Fibroblast of skin of right quadriceps (primary cell): Measurements from ENCODE around the gene RALGPS2.

Experiments used
- DNase-seq: peaks from one replicate; pipeline ENCODE4 v3.0.0-alpha.2; 2013

The RALGPS2 gene

DNA sequence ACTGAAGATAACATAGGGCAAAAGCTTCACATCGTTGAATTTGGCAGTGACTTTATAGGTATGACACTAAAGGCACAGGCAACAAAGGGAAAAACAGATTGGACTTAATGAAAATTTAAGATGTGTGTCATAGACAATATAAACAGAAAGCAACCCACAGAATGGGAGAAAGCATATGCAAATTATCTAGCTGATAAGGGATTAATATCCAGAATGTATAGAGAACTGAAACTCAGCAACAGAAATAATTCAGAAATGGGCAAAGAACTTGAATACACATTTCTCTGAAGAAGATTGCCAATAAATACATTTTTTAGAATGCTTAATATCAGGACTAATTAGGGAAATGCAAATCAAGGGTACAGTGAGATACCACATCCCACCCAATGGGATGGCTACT, 201.0 kb downstream of the RALGPS2 start:
- no peak for DNase-seq

DNA sequence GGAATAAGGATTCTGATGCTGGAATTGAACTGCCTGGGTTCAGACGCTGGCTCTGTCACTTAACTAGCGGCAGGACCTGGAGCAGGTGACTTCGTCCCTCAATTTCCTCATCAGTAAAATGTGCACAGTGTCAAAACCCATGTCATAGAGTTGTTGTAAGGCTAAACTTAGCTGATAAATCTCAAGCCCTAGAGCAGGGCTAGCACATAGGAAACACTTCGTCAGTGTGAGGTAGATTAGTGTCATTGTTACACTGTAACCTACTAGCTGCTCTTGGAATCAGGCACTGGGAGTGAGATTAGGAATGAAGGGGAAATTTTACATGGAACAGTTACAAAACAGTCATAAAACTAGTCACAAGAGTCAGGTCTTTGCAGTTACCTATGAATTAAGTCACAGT, 202.0 kb downstream of the RALGPS2 start:
- no peak for DNase-seq

DNA sequence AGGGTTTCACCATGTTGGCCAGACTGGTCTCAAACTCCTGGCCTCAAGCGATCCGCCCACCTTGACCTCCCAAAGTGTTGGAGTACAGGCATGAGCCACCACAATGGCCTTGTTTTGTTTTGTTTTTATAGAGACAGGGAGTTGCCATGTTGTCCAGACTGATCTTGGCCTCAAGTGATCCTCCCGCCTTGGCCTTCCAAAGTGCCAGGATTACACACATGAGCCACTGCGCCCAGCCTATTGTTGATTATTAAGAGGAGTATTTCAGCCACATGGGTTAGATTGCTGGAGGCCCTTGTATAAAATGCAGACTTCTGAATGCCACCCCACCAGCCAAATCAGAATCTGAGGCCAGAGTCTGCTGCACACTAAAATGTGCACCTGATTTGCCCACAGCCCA, 203.0 kb downstream of the RALGPS2 start:
- no peak for DNase-seq

DNA sequence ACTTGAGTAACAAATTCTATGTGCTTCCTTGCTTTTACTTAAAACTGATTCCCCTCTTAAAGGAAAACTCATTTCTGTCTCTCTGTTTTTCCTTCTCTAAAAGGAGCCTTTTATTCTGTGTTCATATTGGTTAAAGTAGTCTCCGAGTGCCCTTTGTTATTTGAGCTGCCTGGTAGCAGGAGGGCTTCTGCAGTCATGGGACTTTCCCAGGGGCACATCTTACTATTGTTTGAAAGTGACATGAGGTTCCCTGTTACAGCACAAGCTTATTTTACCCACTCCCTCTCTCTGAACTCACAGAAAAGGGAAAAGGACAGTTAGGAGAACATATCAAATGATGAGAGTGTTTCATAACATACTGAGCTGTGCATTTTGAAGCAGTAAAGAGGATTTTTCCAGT, 203.9 kb downstream of the RALGPS2 start:
- DNase-seq = no peak

DNA sequence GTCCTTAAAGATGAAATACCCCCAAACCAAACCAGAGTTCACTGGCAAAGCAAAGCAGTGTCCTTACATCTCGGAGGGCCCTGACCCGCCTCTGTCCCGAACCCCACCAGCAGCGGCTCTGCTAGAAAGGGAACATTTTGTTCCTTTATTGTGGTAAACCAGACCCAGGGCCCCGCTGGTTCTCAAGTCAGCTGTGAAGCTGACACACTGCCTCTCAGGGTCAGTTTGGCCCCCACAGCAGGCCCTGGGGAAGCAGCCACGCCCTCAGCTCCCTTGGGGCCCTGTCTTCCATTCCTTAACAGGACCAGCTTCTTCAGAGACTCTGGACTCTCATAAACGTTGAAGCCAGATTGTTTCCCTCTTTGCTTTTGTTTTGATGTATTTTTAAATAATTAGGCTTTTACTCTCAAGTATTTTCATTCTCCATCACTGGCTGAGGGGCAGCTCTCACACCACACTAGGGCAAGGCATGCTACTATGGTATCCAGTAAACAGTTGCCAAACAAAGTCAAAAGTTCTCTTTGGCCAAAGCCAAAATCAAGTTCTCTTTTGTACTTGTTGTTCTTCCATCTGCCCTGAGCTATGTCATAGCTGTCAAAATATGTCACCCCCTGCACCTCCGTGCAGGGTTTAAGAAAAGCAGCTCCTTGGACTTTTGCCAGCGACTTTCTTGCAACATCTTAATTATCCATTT, 207.0 kb downstream of the RALGPS2 start:
- DNase-seq = peak; percentile 65

DNA sequence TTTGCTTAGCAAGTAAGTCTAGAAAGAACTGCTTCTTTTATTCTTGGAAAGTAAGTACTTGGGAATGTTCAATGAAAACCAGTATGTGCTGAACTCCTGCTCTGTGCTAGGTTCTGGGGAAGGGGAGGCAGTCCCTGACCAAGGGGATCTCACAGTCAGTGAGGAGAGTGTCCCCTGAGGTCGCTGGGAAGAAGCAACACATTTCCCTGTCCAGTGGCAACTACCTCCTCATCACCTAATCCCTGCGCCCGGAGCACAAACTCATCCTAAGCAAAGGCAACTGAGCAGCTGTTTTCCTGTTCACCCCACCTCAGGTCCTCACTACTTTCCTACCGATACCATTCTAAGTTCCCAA, 207.5 kb downstream of the RALGPS2 start:
- DNase-seq = no peak

DNA sequence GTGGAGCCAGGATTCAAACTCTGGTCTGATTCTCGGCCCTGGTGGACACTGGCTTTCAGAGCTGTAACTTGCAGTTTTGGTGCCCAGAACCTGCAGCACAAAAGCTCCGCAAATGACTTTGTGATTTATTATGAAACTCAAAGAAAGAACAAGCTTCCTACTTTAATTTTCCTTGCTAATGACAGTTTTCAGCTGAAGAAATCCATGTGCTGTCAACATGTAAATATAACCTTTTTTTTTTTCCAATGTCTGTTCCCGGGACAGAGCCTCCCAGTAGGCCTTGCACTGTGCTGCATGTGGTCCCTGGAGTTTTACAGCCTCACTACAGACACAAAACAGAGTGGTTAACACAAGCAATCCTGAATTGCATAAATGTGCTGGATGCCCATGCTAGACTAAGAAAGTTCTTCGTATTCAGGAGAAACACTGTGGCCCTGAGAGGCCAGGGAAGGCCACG, 208.1 kb downstream of the RALGPS2 start:
- no peak for DNase-seq

DNA sequence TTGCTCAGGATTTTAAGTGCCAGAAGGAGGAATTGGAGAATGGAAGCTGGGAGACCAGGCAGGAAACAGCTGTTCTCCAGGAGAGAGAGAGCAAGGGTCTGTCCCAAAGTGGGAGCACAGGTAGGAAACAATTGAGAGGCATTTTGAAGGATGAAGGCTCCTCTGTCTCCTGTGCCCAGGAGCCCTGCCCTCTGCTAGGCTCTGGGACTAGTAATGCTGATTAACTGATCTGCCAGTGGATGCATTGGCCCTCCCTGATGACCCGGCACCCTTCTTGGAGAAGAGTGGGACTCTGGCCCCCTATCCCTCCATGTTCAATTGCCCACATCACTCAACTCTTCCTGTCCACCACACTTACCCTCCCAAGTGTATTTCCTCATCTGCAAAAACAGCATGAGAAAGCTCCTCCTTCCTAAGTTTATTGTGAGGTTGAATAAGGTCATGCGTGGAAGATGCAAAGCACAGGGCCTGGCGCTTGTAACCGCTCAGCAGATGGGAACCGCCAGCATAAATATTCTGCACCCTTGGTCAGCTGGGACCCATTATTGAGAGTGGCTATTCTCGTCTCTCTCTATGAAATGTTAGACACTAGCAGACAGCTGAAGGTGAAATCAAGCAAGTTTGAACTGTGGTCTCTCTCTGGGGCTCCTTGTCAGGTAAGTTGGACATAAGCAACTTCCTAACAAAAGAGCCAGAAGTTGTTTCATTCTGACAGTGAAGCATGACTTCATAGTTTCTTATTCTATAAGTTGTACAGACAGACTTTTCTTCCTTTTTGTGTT, 208.9 kb downstream of the RALGPS2 start:
- no peak for DNase-seq

DNA sequence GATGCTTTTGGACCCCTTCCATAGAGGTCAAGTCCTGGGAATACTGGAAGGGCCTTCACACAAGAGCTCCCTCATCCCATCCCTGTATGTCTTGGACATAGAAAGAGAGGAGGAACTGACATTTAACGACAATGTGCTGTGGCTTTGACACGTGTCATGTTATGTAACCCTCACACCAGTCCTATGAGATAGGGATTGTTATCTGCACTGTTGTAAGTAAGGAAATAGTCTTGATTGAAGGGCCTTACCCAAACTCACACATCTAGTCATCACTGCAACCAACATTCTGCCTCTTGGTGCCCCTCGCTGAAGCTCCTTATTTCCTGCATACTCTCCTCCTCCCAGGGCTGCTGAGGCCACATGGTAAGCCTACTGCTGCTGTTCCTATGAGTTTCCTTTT, 209.5 kb downstream of the RALGPS2 start:
- DNase-seq = no peak

DNA sequence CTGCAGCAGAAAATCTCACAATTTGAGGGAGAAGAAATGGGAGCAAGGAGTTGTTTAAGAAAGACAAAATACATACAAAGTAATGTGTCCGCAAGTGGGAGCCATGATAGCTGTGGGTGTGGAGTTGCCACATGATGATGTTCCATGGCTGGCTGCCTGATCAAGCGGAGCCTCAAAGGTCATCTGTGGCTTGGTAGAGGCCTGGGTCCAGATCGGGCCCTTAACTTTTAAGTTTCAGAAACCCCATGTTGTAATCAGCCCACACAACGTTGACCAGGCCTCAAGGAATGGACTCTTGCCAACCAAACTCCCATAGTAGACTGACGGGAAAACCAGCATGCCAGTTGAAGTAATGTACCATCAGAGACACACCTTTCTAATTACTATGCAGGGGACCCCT, 210.6 kb downstream of the RALGPS2 start:
- DNase-seq = no peak

DNA sequence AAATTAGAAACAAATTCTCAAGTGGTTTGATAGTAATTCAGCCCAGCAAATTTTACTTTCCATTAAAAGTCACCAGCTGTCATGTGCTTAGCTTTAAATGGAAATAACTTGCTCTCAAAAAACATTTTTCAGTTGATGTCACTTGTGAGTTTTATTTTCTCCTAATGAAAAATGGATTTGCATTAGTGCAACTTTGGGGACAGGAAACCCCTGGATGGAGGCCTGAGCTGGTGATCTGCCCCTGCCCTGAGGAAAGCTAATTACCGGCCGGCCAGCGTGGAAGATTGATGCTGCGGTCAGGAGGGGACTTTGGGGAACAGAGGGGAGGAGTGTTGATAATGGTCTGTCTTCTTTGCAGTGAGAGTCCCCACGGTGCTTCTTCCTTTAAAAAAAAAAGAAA, 212.7 kb downstream of the RALGPS2 start:
- DNase-seq = no peak

DNA sequence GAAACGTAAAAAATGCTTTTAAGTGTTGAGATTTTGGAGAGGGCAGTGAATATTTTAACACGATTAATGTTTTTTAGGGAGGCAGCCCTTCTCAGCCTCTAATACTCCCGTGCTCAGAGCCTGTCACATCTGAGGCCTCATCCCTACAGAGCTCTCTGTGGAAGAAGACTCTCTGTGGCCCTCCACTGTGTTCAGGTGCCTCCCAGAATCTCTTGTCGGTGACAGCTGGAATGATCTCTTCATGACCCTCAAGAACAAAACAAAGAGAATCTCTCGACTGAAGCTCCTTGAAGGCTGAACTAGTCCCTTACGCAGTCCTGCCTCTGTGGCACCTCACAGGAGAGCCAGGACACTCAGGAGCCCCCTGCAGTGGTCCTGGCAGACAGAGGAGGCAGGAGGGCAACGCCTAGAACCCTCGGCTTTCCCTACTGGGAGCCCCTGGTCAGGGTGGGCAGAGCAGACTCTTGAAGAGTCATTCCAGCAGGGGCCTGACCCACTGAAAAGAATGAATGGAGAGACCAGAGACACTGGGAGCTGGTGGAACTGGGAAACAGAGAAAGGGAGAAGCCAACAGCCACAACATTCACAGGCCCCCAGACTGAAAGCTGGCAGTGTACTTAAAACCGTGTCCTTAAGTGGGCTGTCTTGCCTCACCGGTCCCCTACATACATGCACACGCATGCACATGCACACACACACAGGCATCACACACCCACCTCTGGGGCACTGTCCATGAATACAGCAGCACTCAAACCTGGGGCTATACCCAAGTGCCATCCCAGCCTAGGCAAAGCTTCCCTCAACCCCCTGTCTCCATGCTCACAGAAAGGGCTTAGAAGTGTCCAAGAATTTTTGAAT, 213.3 kb downstream of the RALGPS2 start:
- DNase-seq = no peak

DNA sequence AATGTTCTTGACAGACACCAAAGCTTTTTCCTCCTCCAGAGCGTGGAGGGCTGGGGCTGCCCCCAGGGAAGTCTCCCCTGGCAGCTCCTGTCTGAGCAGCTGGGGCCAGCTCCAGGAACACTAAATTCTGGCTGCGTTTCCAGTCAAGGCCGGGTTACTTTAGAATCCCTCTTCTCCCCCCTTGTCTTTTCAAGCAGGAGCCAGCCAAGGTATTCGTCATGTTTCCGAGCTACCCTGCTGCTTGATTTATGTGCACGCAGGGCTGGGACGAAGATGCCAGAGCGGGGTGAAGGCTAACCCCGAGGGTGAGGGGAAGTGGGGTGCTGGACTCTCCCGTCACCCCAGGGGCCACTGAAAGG, 213.9 kb downstream of the RALGPS2 start:
- peak; percentile 77 for DNase-seq

DNA sequence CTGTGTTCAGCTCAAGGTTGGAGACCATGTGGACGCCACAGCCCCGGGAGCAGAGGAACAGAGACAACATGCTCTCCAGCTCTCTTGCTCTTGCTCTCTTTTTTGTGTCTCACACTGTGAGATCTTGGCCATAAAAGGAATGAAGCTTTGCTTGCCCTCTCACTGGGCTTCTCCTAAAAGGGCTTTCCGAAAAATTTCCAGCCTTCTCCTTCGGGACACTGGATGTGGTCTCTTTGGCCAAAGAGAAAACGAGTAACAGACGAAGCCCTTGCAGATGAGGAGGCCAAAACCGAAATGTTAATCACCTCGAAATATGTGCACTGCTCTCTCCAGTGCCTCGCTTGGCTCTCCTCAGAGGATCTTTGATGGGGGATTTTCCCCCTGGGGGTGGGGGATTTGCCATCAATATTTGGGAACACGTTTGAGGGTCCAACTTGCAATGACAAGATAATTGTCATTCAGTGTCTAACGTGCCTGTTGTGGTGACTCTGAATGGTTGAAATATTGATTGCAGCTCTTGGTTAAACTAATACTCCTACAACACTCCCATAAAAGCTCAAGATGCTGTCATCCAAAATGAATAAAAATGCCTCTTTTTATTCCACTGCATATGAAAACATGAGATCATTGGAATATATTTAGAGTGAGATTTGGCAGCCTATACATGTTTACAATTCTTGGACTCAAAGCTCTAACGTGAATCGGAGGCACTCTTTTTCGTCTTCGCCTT, 214.5 kb downstream of the RALGPS2 start:
- DNase-seq = peak; percentile 63

DNA sequence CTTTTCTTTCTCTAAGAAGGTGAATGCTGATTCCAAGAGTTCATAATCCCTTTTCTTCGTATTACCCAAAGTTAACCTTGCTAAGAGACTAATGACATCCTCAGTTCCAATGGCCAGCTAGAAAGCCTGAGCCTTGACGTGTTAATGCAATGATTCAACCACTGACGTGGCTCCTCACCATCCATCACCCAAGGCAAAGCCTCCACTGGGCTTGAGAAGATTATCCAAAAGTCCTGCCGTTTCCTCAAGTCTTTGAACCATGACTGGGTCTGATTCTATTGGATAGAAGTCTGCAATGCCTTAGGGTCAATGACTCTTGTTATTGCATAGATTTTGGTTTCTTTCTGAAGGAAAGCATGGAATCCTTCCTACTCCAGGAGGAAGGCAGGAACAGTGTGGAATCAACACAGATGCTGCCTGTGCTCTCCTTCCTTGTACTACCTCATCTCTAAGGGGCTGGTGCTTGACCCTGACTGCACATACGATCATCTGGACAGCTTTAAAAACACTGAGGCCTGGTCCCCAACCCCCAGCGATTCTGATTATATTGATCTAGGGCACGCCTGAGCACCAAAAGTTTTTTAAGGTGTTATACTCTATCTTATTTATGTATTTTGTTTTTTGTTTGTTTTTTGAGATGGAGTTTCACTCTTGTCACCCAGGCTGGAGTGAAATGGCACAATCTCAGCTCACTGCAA, 215.2 kb downstream of the RALGPS2 start:
- DNase-seq = peak; percentile 72

DNA sequence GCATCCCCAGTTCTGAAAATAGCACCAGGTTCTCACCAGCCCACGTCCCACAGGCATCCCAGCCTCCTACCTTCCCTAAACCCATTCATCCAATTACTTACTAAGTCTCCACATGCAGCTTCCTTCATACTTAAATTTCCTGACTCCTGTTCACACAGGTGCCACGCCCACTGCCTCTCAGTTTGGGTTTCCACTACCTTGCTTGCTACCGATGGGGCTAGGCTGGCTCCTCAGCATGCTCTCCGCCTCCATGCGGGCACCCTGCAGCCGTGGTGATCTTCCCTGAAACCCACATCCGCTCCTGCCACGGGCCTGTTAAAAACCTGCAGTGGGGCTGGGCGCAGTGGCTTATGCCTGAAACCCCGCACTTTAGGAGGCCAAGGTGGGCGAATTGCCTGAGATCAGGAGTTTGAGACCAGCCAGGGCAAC, 216.2 kb downstream of the RALGPS2 start:
- no peak for DNase-seq

DNA sequence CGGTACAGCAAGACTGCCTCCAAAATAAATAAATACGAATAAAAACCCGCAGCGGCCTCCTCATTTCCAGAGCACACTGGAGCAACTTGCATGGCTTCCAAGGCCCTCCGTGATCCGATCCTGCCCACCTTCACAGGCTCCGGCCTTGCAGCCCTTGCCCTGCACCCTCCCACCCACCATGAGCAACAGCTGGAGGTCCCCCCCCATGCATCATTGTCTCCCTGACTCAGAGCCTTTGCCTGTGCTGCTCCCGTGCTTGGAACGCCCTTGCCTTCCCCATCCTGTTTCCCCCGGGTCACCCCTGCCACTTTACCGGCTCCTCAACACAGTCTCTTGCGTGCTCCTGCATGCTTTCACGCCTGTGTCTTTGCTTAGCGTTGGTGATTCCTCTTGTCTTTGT, 216.8 kb downstream of the RALGPS2 start:
- DNase-seq = peak; percentile 19

DNA sequence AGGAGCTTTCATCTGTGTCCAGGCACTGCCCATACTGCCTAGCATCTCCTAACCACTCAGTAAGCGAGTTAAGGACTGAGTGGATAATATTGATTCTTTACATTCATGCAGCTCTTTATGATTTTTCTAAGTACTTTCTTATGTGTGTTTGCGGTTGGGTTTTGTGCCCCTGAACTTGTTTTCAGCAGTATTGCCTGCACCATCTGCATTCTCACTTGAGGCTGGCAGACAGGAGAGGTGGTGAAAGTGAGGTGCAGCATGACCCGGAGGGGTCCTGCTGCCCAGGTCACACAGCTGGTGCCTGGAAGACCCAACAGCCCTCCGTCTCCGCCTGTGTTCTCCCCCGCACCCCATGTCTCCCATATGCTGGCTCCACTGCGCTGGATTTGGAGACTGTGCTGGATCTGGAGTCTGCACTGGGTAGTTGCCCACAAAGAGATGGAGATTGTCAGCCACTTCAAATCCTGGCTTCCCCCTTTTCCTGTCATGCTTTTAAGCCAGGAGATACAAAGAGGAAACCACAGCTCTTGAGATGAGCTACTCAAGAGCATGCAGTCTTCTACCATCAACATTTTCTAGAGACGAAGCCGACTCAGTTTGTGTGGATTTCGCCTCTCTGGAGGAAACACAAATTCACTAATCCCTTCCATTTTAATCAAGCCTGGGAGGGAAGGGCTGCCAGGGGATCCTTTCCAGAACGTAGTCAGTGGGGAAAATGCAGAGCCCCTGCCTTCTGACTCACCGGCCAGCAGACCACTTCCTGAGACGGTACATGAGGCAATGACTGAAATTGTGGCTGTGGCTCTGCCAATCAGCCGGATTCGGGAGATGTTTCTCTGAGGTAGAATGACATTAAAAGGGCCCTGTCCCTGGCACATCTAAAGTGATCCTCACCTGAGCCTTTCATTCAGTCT, 217.5 kb downstream of the RALGPS2 start:
- peak; percentile 74 for DNase-seq

DNA sequence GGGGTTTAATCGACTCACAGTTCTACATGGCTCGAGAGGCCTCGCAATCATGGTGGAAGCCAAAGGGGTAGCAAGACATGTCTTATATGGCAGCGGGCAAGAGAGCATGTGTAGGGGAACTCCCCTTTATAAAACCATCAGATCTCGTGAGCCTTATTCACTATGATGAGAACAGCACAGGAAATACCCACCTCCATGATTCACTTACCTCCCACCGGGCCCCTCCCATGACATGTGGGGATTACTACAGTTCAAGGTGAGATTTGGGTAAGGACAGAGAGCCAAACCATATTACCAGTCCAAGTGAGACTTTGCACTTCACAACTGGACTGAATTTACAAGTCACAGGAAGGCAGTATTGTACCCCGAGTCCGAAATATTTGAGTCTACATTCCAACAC, 219.7 kb downstream of the RALGPS2 start:
- DNase-seq = no peak

DNA sequence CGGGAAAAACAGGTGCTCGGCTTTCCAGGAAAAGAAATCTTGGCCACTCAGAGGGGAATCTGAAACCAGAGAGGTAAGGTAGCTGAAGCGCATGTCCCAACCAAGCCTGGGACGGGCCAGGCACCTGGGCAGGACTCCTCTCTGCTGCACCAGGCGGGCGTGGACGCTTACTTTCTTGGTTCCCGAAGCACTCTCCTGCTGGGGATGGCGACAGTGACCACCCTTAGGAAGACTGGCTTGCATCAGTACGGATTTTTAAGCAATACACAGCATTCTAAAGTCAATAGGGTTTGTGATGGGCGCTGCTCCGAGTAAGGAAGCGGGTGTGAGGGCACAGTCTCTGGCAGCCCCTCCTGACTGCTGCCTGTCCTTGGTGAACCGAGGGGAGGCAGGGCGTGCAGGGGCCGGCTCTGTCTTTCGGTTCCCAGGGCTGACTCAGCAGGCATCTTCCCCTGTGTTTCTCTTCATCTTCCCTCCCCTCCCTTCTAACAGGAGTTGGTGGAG, 220.8 kb downstream of the RALGPS2 start:
- peak; percentile 27 for DNase-seq

DNA sequence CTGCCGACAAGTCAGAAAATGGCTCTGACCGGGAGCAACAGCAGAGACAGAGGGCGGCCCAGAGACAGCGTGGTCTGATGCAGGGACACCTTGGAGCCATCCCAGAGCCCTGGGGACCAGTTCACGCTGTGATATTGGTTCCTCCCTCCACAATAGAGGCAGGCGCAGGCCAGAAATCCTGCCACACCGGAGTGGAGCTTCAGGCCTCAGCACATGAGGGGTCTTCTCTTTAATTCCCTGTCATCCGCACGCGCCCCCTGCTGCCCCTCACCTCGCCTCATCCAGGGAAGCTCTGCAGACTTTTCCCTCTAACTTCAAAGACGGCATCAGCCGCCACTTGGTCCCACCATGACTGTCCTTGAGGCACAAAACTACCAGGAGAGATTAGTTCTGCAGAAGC, 221.4 kb downstream of the RALGPS2 start:
- DNase-seq = no peak
